Ecto neural progenitor cell (in vitro differentiated cells): ENCODE results near the gene RANGRF.
"Not testable (repeated sequence)": the region's sequence is repeated elsewhere in the genome, so short reads cannot be mapped to it uniquely, and the experiment has no call there.

ENCODE experiments used
- DNase-seq: peaks from one replicate; pipeline ENCODE4 v3.0.0-alpha.2; 2018; ENCODE audit warnings: low spot score

RANGRF gene, protein sequence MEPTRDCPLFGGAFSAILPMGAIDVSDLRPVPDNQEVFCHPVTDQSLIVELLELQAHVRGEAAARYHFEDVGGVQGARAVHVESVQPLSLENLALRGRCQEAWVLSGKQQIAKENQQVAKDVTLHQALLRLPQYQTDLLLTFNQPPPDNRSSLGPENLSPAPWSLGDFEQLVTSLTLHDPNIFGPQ

DNA sequence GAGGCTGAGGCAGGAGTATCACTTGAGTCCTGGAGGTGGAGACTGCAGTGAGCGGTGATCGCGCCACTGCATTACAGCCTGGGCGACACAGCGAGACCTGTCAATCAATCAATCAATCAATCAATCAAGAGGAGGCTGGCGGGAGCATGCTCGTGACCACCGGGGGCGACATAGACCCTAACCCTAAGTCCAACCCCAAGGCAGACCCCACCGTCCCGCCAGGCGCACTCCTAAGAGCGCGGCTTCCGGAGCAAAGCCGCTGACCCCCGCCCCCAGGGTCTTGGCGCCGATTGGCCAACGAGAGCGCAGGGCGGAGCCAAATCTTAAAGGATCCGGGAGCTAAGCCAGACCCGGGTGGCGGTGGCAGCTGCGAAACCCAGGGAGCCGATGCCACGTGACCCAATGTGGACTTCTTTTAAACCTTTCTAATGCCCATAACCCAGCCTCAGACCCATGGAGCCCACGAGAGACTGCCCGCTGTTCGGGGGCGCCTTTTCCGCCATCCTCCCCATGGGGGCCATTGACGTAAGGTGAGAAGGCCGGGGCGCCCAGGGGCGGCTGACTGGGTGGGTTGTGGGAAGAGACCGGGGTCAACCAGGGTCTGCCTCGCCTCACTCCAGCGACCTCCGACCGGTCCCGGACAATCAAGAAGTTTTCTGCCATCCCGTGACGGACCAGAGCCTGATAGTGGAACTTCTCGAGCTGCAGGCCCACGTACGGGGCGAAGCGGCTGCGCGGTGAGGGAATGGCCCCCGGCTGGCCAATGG is at the start of gene RANGRF:
Gene RANGRF, plus strand, starts transcription at position 335 of the 767 bp plus-strand sequence. Its CDS starts 119 bp downstream, at position 454.
- peak; percentile 96 for DNase-seq

DNA sequence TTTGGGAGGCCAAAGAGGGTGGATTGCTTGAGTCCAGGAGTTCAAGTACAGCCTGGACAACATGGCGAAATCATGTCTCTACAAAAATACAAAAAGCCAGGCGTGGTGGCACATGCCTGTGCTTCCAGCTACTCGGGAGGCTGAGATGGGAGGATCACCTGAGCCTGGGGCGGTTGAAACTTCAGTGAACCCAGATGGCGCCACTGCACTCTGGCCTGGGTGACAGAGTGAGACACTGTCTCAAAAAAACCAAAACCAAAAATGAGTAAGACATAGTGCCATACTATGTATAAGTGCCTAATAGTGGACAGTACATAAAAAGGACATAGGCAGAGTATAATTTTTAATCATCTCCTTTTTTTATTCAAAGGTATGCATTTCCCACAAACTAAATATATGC is 44.6 kb upstream of the RANGRF start:
- DNase-seq, result no peak

DNA sequence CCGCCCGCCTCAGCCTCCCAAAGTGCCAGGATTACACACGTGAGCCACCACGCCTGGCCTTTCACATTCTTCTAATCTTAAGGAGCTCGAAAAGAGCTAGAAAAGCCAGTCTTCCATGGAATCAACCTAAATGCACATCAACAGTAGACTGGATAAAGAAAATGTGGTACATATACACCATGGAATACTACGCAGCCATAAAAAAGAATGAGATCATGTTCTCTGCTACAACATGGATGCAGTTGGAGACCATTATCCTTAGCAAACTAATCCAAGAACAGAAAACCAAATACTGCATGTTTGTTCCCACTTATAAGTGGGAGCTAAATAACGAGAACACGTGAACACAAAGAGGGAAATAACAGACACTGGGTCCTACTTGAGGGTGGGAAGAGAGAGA is 43.7 kb upstream of the RANGRF start:
- no peak for DNase-seq

DNA sequence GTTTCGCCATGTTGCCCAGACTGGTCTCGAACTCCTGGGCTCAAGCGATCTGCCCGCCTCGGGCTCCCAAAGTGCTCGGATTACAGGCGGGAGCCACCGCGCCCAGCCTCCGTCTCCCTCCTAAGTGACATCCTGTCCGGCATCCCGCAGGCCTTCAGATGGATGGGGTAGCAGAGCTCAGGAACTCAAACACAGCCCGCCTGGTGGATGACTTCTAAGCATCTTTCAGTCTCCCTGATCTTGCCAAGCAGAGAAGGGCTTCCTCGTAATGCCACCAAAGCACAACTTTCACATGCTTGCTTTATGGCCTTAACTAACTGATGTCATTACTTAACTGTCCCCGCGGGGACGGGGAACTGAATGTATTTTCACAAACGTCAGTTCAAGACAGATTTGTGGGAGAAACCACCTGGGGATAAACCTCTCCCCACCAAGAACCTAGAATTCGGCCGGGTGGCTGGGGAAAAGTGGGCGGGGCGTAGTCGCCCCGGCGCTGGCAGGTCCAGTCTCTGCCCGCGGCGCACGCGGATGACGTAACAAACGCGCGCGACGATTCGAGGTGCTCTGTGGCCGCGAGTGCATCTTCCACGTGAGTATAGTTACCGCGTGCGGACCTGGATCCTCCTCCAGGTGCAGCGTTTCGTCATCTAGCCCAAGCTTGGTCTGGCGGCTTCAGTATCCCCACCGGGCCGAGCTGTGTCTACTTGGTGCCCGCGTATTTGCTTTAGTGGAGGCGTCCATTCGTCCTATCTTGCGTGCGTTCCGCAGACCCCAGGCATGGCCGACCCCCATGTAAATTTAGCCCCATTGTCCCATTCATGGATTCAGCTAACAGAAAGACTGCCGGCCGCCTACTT is 39.5 kb upstream of the RANGRF start, which contains the start of gene PFAS:
Gene PFAS, plus strand, starts transcription at position 539 of the 857 bp plus-strand sequence. CDS start 4,649 bp downstream, outside the sequence.
- DNase-seq, result peak; percentile 99

DNA sequence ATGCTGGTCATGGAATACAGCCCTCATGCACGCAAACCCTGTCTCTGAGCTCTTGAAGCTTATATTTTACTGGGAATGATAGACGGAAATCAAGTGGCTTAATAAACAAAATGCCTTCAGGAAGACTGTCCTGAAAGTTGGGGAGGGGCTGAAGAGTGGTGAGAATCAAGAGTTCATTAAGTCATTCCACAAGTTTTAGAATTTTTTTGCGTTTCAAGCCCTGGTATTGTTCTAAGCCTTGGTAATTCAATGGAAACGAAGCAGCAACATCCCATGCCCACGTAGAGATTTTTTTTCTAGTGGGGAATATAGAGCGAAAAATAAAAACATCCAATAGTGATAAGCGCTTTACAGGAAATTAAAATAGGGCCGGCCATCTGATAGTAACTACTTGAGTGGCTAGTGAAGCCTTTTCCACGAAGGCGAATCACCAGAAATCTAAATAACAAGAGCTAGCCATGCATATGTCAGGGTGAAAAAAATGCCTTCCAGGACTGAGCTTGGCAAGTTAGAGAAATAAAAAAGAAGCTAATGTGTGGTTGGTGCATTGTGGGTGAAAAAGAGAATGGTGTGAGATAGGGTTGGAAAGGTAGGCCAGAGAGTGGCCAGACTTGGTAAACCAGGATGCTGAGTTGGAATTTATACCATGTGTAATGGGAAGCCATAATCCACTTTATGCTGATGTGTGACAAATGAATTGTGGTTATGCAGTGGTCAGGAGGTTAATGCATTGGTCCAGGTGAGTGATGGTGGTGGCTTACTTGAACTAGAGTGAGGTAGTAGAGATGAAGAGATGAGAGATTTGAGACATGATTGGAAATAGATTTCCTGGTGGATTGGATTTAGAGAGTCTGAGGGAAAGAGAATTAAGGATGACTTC is 38.6 kb upstream of the RANGRF start:
- DNase-seq, result no peak

- DNase-seq, result not testable (repeated sequence)
These were observed 37.1 kb upstream of the RANGRF start for GRCh38 chr17:8251411-8251810.

- no peak for DNase-seq
These were observed 34.7 kb upstream of the RANGRF start for GRCh38 chr17:8253801-8254200.

DNA sequence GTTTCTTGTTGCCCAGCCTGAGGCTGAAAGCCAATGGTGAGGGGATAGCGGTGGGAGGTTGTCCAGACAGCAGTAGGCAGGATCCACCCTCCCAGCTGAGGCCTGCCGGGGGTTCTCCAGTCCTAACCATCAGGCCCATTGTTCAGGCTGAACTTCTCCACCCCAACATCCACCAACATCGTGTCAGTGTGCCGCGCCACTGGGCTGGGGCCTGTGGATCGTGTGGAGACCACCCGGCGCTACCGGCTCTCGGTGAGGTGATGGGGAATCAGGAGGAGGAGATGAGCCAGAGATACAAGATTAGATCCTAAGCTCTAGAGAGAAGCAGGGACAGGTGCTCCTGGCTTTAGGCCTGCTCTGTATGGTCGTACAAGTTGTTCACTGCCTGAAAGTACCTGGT is 33.6 kb upstream of the RANGRF start:
- no peak for DNase-seq

DNA sequence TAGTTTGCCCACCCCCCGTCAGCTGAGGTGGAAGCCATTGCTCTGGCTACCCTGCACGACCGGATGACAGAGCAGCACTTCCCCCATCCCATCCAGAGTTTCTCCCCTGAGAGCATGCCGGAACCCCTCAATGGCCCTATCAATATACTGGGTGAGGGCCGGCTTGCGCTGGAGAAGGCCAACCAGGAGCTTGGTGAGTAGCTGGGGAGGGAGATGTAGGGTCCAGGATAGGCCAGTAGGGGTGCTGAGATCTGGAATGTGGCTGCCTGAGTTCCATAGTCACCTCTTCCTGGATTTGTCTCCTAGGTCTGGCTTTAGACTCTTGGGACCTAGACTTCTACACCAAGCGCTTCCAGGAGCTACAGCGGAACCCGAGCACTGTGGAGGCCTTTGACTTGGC is 33.0 kb upstream of the RANGRF start:
- no peak for DNase-seq

GRCh38 chr17:8256291-8256690 is 32.2 kb upstream of the RANGRF start:
- no peak for DNase-seq

GRCh38 chr17:8256691-8257090 is 31.8 kb upstream of the RANGRF start:
- DNase-seq, result no peak

DNA sequence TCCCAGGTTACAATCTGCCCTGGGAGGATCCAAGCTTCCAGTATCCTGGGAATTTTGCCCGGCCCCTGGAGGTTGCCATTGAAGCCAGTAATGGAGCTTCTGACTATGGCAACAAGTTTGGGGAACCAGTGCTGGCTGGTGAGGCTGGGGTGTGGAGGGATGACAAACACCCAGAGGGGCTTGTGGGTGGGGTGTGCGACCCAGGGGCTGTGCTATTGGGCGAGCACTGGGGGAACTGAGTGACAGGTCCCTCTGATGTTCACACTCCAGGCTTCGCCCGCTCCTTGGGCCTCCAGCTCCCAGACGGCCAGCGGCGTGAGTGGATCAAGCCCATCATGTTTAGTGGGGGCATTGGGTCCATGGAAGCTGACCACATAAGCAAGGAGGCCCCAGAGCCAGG is 30.7 kb upstream of the RANGRF start:
- DNase-seq, result no peak

DNA sequence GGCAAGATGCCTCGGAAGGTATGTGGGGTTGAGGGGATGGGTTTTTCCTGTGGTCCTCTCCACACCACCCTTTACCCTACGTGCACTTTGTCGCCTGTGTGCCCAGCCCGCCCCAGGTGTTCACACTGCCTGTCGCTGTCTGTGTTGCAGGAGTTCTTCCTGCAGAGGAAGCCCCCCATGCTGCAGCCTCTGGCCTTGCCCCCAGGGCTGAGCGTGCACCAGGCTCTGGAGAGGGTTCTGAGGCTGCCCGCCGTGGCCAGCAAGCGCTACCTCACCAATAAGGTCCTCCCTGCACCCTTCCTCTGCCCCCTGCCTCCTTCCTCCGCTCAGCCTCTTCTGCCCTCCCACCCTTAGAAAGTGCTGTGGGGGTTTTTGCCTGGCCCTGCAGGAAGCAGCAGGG is 24.1 kb upstream of the RANGRF start:
- DNase-seq, result no peak

DNA sequence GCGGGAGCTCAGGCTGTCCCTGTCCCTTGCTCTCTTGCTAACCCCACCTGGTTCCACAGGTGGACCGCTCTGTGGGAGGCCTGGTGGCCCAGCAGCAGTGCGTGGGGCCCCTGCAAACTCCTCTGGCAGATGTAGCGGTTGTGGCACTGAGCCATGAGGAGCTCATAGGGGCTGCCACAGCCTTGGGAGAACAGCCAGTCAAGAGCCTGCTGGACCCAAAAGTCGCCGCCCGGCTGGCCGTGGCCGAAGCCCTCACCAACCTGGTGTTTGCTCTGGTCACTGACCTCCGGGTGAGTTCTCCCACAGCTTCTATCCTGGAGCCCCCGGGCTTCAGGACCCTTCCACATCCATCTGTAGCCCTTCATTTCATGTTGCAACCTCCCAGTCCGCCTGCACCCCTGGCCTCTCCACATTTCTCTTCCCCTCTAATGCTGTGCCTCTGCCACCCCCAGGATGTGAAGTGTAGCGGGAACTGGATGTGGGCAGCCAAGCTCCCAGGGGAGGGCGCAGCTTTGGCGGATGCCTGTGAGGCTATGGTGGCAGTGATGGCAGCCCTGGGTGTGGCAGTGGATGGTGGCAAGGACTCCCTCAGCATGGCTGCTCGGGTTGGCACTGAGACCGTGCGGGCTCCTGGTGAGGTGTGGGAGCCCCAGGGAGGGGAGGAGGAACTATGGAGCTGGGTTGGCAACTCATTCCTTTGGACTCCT is 23.5 kb upstream of the RANGRF start:
- no peak for DNase-seq

DNA sequence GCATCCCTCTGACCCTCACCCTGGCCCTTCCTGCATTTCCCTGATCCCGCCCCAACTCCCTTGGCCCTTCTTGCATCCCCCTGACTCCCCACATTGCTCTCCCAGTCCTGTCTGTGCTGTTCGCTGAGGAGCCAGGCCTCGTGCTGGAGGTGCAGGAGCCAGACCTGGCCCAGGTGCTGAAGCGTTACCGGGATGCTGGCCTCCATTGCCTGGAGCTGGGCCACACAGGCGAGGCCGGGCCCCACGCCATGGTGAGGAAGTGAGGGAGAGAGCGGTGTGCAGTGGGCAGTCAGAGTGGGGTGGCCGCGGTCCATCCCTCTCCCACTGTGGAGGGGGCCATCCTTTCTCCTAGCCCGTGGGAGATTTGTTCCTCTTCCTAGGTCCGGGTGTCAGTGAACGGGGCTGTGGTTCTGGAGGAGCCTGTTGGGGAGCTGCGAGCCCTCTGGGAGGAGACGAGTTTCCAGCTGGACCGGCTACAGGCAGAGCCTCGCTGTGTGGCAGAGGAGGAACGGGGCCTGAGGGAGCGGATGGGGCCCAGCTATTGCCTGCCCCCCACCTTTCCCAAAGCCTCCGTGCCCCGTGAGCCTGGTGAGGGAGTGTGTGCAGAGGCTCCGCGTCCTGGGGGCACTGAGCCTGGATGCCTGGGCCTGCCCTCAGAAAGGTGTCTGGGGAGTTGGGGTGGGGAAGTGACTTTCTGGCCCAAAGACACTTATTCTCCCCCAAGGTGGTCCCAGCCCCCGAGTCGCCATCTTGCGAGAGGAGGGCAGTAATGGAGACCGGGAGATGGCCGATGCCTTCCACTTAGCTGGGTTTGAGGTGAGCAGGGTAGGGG is 21.6 kb upstream of the RANGRF start:
- no peak for DNase-seq

DNA sequence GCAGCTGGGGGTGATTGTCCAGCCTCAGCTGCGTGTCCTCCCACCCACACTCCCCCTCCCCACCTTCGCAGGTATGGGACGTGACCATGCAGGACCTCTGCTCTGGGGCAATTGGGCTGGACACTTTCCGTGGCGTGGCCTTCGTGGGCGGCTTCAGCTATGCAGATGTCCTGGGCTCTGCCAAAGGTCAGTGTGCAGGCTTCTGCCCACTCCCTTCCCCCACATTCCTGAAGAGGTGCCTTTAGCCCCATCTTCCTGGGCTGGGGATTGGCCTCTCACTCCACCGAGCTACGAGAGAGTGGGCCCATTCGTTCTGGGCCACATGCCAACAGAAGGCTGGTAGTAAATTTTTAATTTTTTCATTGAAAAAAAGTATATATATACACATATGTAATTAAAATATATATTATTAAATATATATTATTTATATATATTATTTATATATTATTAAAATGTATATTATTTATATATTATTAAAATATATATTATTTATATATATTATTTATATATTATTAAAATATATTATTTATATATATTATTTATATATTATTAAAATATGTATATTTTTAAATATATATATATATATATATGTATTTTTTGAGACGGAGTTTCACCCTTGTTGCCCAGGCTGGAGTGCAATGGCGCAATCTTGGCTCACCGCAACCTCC is 20.9 kb upstream of the RANGRF start:
- no peak for DNase-seq

- no peak for DNase-seq
These were observed 19.7 kb upstream of the RANGRF start for GRCh38 chr17:8268550-8269298.

DNA sequence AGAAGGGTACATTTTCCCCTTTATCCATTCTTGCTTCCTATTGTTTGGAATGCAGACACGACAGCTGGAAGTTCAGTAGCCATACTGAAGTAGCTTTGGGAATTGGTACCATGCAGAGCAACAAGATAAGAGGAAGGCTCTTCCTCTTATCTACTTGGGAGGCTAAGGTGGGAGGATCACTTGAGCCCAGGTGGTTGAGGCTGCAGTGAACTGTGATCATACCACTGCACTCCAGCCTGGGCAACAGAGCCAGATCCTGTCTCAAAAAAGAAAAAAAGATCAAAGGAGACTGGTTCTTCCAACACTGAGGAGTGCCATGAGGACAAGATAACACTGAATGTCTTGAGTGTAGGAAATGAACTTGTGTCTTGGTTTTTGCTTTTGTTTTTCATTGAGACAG is 16.0 kb upstream of the RANGRF start:
- DNase-seq, result no peak

DNA sequence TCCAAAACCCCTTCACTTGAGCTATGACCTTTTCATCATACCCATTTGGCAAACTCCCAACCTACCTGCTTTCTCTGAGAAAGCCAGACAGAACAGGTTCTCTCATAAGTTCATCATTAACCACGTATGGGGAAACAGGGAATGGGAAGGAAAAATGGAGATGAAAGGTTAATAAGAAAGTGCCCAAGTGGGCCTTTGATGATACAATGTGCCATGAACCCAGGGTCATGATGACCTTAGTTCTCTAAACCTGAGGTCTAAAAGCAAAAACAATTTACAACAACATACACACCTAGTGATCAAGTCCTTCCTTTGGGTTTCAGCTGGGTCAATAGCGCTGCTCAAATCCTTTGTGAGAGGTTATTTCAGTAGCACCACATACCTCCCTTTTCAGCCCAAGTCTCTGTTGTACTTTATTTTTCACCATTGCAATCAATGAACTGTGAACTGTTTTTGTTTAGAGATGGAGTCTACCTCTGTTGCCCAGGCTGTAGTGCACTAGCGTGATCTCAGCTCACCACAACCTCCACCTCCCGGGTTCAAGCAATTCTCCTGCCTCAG is 14.5 kb upstream of the RANGRF start:
- DNase-seq, result no peak
